Measurements from ENCODE around the gene APLNR.

GRCh38 chr11:57260937-57261783, 24.1 kb upstream of the APLNR start:
- TF ChIP-seq, protein P1, sequence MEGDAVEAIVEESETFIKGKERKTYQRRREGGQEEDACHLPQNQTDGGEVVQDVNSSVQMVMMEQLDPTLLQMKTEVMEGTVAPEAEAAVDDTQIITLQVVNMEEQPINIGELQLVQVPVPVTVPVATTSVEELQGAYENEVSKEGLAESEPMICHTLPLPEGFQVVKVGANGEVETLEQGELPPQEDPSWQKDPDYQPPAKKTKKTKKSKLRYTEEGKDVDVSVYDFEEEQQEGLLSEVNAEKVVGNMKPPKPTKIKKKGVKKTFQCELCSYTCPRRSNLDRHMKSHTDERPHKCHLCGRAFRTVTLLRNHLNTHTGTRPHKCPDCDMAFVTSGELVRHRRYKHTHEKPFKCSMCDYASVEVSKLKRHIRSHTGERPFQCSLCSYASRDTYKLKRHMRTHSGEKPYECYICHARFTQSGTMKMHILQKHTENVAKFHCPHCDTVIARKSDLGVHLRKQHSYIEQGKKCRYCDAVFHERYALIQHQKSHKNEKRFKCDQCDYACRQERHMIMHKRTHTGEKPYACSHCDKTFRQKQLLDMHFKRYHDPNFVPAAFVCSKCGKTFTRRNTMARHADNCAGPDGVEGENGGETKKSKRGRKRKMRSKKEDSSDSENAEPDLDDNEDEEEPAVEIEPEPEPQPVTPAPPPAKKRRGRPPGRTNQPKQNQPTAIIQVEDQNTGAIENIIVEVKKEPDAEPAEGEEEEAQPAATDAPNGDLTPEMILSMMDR (IDR thresholded peaks at IDR 0.05) = no peak
- TF ChIP-seq ZFX (IDR thresholded peaks at IDR 0.05; ENCODE audit: borderline replicate concordance) = no peak
